Measurements from ENCODE around the gene SLC16A10.

The SLC16A10 gene

GRCh38 chr6:111266276-111266675, 179.0 kb downstream of the SLC16A10 start:
- no peak for DNase-seq

- no peak for DNase-seq
Measured at GRCh38 chr6:111267764-111268333, 180.5 kb downstream of the SLC16A10 start.

GRCh38 chr6:111269401-111269970, 182.2 kb downstream of the SLC16A10 start:
- DNase-seq = no peak

GRCh38 chr6:111270121-111270520, 182.8 kb downstream of the SLC16A10 start:
- no peak for DNase-seq

- no peak for DNase-seq
Measured at GRCh38 chr6:111274593-111275217, 187.4 kb downstream of the SLC16A10 start.

- no peak for DNase-seq
Measured at GRCh38 chr6:111276335-111276734, 189.0 kb downstream of the SLC16A10 start.

- no peak for DNase-seq
Measured at GRCh38 chr6:111276736-111277135, 189.4 kb downstream of the SLC16A10 start.

GRCh38 chr6:111277819-111278218, 190.5 kb downstream of the SLC16A10 start:
- no peak for DNase-seq

- DNase-seq = no peak
Measured at GRCh38 chr6:111278731-111279130, 191.4 kb downstream of the SLC16A10 start.

- no peak for DNase-seq
Measured at GRCh38 chr6:111280445-111280955, 193.2 kb downstream of the SLC16A10 start.

Data from activated effector memory CD4-positive, alpha-beta T cell treated with Interleukin-2 at 50 U/mL for 16 hours (primary cell).